ENCODE results near the gene NACC1. TPM values are rescaled to one million over a fixed set of nuclear protein-coding genes. Genes with fewer than 3 reads are reported as not detected.
A peak's percentile ranks its signal among the peaks of the same experiment; 100 is the strongest.

Gene NACC1
- total RNA-seq, 1 experiment from 2014 or later, result 126 TPM

- Histone ChIP-seq H3K27me3 (replicated peaks; ENCODE audit: insufficient read depth, low read depth, low read length, poor library complexity) (no peaks in the 10 kb centered on the region), H3K9me3 (ENCODE audit: low read depth, low read length, poor library complexity, severe bottlenecking) (no peaks in the 10 kb centered on the region), H3K4me3 (ENCODE audit: low read depth, low read length, poor library complexity, severe bottlenecking) (peak overlapping the region; percentile 79), H3K27ac (ENCODE audit: low read depth, low read length, poor library complexity, severe bottlenecking) (peak overlapping the region; percentile 100), H3K36me3 (ENCODE audit: insufficient read depth, low read length, poor library complexity, severe bottlenecking) (peaks cover 17% of the 10 kb centered on the region), H3K4me1 (ENCODE audit: insufficient read depth, low read length, poor library complexity, severe bottlenecking) (peaks cover 19% of the 10 kb centered on the region)
- ChIA-PET CTCF (no interaction called here), POLR2A (ENCODE audit: low non-redundant PET) (interaction anchor here (1.7 kb wide), 1 partner anchor 36 kb away, joined by 6 read pairs; the partner anchor contains the start of gene NACC1)
- no TSS peak for BruUV-seq (replicated peaks)
- DNase-seq (ENCODE audit: low spot score), result peak; percentile 63
- intact Hi-C loops (cut with micrococcal nuclease; ENCODE audit: unreplicated experiment), result no loop called here
- no peak for TF ChIP-seq EZH2 (IDR thresholded peaks at IDR 0.05; ENCODE audit: borderline replicate concordance, low read depth, low read length, poor library complexity, severe bottlenecking)
- TF ChIP-seq CTCF (conservative IDR thresholded peaks at IDR 0.05; ENCODE audit: low read depth, low read length), result no peak
Measured at GRCh38 chr19:13153569-13154240, 35.6 kb downstream of the NACC1 start.

GRCh38 chr19:13154241-13154778 lies 36.2 kb downstream of the NACC1 start:
- CTCF ChIA-PET, result no interaction called here
- Histone ChIP-seq H3K4me3 (ENCODE audit: low read depth, low read length, poor library complexity, severe bottlenecking) (peak overlapping the region; percentile 79), H3K36me3 (ENCODE audit: insufficient read depth, low read length, poor library complexity, severe bottlenecking) (peaks cover 17% of the 10 kb centered on the region), H3K27ac (ENCODE audit: low read depth, low read length, poor library complexity, severe bottlenecking) (peak overlapping the region; percentile 100), H3K27me3 (replicated peaks; ENCODE audit: insufficient read depth, low read depth, low read length, poor library complexity) (no peaks in the 10 kb centered on the region), H3K9me3 (ENCODE audit: low read depth, low read length, poor library complexity, severe bottlenecking) (no peaks in the 10 kb centered on the region), H3K4me1 (ENCODE audit: insufficient read depth, low read length, poor library complexity, severe bottlenecking) (peaks cover 19% of the 10 kb centered on the region)
- POLR2A ChIA-PET (ENCODE audit: low non-redundant PET), result no interaction called here
- peak; percentile 59 for DNase-seq (ENCODE audit: low spot score)
- TF ChIP-seq CTCF (conservative IDR thresholded peaks at IDR 0.05; ENCODE audit: low read depth, low read length) (no peak), EZH2 (IDR thresholded peaks at IDR 0.05; ENCODE audit: borderline replicate concordance, low read depth, low read length, poor library complexity, severe bottlenecking) (no peak)
- BruUV-seq (replicated peaks), result no TSS peak
- intact Hi-C loops (cut with micrococcal nuclease; ENCODE audit: unreplicated experiment), result no loop called here

- ChIA-PET POLR2A (ENCODE audit: low non-redundant PET) (interaction anchor here (0.5 to 0.6 kb wide), 3 partner anchors 58 to 612 kb away, joined by 3 to 11 read pairs (median 3); no protein-coding TSS in a partner anchor), CTCF (interaction anchor here (1.5 kb wide), 1 partner anchor 10 kb away, joined by 8 read pairs; no protein-coding TSS in a partner anchor)
- BruUV-seq (replicated peaks), result no TSS peak
- H3K27ac ChIP-seq (ENCODE audit: low read depth, low read length, poor library complexity, severe bottlenecking), result peak overlapping the region; percentile 100
- intact Hi-C loops (cut with micrococcal nuclease; ENCODE audit: unreplicated experiment), result no loop called here
- H3K4me1 ChIP-seq (ENCODE audit: insufficient read depth, low read length, poor library complexity, severe bottlenecking), result peaks cover 19% of the 10 kb centered on the region
- DNase-seq (ENCODE audit: low spot score), result peak; percentile 68
- H3K27me3 ChIP-seq (replicated peaks; ENCODE audit: insufficient read depth, low read depth, low read length, poor library complexity), result no peaks in the 10 kb centered on the region
- H3K36me3 ChIP-seq (ENCODE audit: insufficient read depth, low read length, poor library complexity, severe bottlenecking), result peaks cover 17% of the 10 kb centered on the region
- TF ChIP-seq CTCF (conservative IDR thresholded peaks at IDR 0.05; ENCODE audit: low read depth, low read length), result peak; percentile 33; the same call in 1 of the 2 replicates
- TF ChIP-seq EZH2 (IDR thresholded peaks at IDR 0.05; ENCODE audit: borderline replicate concordance, low read depth, low read length, poor library complexity, severe bottlenecking), result no peak
- H3K9me3 ChIP-seq (ENCODE audit: low read depth, low read length, poor library complexity, severe bottlenecking), result no peaks in the 10 kb centered on the region
- peak overlapping the region; percentile 79 for H3K4me3 ChIP-seq (ENCODE audit: low read depth, low read length, poor library complexity, severe bottlenecking)
Measured at GRCh38 chr19:13154911-13155471, 36.9 kb downstream of the NACC1 start.

Measured in A673 (cell line).